Motor neuron (in vitro differentiated cells): ENCODE results near the gene RAPGEF1. TPM values are rescaled to one million over a fixed set of nuclear protein-coding genes. Genes with fewer than 3 reads are reported as not detected.

Experiments used
- ATAC-seq, 8 experiments: fragments of 200-7000 bp; cut with Tn5 transposase; replicated peaks in 6 of 8; 2 replicates each; pipeline ENCODE4 v1.8.0; 2021; ENCODE audit warnings: mild to moderate bottlenecking in 8 of 8, moderate library complexity in 8 of 8
- H3K27ac ChIP-seq, 2 donors: fragments of 250-450 bp; sonication (Bioruptor Pico); 2 replicates each; pipeline ENCODE4 v1.9.0; 2021; ENCODE audit warnings: antibody characterized with exemption in 2 of 2, mild to moderate bottlenecking in 2 of 2, moderate library complexity in 1 of 2
- H3K4me1 ChIP-seq, 2 donors: fragments of 250-450 bp; sonication (Bioruptor Pico); replicated peaks in 1 of 2; 2 replicates each; pipeline ENCODE4 v1.6.1; 2021; ENCODE audit warnings: antibody characterized with exemption in 2 of 2, mild to moderate bottlenecking in 2 of 2, moderate library complexity in 1 of 2
- H3K4me3 ChIP-seq, 5 donors: fragments of 250-450 bp; sonication (Bioruptor Pico); 2 replicates each; pipeline ENCODE4 v1.9.0; 2021; ENCODE audit warnings: antibody characterized with exemption in 5 of 5, mild to moderate bottlenecking in 5 of 5, moderate library complexity in 4 of 5
- WGBS, 10 experiments: fragments of 450-650 bp; shearing (Covaris generic); methylation state at CpG; one replicate each; pipeline ENCODE4 v1.0.0; 2022; 5-methylcytosine and 5-hydroxymethylcytosine counted together
- in situ Hi-C, 9 experiments: fragments of 400-800 bp; cut with MboI; loops; one replicate each; pipeline ENCODE4 v1.15.0; 2021; ENCODE audit warnings: low sequenced_read_pairs in 9 of 9, low pct_unique_long_range_greater_than_20kb in 2 of 9; ENCODE audit not compliant: unreplicated experiment in 9 of 9
- total RNA-seq, 8 experiments: library from RNA; unstranded; fragments of 300-600 nt; gene quantifications; 2 replicates each; pipeline versions ENCODE4 v1.2.3 to v1.2.4, GENCODE V29; 2022

RAPGEF1 gene
- total RNA-seq, 8 experiments from 2014 or later = 15.4 to 42.0 (median 24.9) TPM

DNA sequence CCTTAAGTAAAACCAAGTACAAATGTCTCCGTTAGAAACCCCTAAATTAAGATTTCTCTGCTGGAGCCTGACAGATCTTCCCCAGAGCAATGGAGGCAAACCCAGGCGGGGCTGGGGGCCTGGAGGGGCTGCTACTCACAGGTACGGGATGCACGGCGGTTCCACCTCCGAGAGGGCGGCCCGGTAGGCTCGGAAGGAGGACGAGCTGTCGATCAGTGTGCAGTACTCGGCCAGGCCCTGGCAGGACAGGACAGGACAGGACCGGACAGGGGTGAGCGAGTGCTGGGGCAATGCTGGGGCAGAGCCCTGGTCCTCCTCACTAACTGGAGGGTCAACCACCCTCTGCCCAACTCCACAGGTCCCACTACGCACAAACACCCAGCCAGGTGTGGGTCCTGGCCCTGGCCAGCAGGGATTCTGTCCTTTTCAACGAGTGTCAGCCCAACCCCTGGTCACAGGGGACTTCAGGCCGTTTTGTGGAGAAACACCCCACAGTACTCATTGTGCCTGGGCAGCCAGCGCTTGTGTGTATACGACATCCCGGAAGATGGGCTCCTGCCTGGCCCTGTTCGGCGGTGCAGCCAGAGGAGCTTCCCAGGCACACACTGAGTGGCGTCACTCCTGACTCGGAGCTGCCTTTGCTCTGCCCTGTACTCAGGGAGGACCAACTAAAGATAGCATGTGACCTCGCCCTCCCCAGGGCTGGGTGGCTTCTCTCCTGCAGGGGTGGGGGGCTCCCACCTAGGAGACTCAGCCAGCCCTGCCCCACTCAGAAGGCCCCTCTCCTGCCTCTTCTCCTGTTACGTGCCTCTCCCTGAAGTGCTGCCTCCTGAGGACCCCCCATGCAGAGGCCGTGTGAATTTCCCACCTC is 157.2 kb downstream of the RAPGEF1 start:
- Histone ChIP-seq H3K4me1 (no peaks in the 10 kb centered on the region), H3K27ac (no peak overlapping the region), H3K4me3 (no peak overlapping the region)
- ATAC-seq = peak in 2 of 8 experiments; percentile 16 to 78
- 48 to 100% (median 72%) methylated on average over 1 to 10 of the region's 27 CpGs; no CpG with 5 or more reads in 6 of the 10 experiments for WGBS, 10 experiments
- in situ Hi-C loops = loop anchor here in 3 of 9 experiments (25.0 kb wide), 1 partner anchor 155 kb away; the partner anchor contains the start of gene RAPGEF1 (in 3 of the 3)

DNA sequence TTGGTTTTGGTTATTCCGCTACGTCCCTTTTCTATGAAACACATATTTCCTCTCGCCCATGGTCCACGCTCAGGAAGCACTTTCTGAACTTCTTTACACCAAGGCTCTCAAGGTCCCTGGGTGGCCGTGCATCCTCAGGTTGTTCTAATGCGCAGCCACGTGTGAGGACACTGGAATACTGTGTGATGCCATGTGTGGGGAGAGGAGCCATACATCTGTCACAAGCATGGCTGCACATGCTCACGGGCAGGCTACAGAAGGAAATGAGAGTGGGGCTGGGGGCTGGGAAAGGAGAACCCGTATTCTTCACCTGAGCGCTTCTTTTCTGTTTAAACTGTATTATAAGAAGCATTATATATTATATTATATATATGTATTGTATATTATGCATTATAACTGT is 157.8 kb downstream of the RAPGEF1 start:
- ATAC-seq = no peak
- no peak overlapping the region for H3K27ac ChIP-seq
- in situ Hi-C loops = loop anchor here in 3 of 9 experiments (25.0 kb wide), 1 partner anchor 155 kb away; the partner anchor contains the start of gene RAPGEF1 (in 3 of the 3)
- no peak overlapping the region for H3K4me3 ChIP-seq
- no peaks in the 10 kb centered on the region for H3K4me1 ChIP-seq
- WGBS, 10 experiments = 80 to 100% (median 94%) methylated on average over 1 to 8 of the region's 10 CpGs; no CpG with 5 or more reads in 4 of the 10 experiments

DNA sequence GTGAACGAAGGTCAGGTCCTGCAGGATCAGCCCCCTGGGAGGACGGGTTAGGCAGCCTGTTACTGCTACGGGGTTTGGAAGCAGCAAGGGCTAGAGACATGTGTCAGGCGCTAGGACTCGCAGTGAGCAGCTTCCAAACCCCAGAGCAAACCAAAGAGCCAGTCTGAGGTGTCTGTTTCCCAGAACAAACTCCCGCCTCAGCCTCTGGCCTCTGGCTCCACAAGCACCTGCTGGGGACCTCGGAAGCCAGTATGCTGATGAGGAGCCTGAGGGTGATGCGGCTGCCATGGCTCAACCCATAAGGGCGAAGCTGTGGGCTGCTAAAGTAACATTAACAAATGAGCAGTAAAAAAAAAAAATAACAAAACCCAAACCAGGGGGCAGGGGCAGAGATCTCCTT is 159.5 kb downstream of the RAPGEF1 start:
- WGBS, 10 experiments = 90 to 100% (median 95%) methylated on average over 1 to 8 of the region's 9 CpGs; no CpG with 5 or more reads in 5 of the 10 experiments
- no peaks in the 10 kb centered on the region for H3K4me1 ChIP-seq
- no peak for ATAC-seq
- H3K27ac ChIP-seq = no peak overlapping the region
- in situ Hi-C loops = loop anchor here in 3 of 9 experiments (25.0 kb wide), 1 partner anchor 157 kb away; the partner anchor contains the start of gene RAPGEF1 (in 3 of the 3)
- H3K4me3 ChIP-seq = no peak overlapping the region

DNA sequence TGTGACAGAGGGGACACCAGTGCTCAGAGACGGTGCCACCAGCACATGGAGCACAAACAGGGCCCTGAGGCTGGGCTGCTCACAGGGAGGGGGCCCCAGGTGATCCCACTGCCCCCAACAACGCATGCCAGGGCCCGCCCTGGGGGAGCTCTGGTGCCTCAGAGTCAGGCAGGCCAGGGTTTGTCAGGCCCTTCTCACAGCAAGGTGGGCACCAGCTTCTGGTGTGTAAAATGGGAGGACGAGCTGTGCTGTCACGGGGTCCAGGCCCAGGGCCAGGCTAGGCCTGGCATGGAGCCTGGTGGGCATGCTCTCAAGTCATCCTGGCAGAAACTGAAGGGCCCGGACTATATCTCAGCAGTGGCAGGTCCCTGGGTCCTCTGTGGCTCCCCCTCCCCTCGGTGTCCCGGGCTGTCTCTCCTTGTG is 160.1 kb downstream of the RAPGEF1 start:
- H3K4me1 ChIP-seq = no peaks in the 10 kb centered on the region
- no peak overlapping the region for H3K4me3 ChIP-seq
- no peak for ATAC-seq
- in situ Hi-C loops = loop anchor here in 3 of 9 experiments (25.0 kb wide), 1 partner anchor 158 kb away; the partner anchor contains the start of gene RAPGEF1 (in 3 of the 3)
- WGBS, 10 experiments = 60 to 100% methylated on average over 1 to 3 of the region's 8 CpGs; no CpG with 5 or more reads in 8 of the 10 experiments
- H3K27ac ChIP-seq = no peak overlapping the region

DNA sequence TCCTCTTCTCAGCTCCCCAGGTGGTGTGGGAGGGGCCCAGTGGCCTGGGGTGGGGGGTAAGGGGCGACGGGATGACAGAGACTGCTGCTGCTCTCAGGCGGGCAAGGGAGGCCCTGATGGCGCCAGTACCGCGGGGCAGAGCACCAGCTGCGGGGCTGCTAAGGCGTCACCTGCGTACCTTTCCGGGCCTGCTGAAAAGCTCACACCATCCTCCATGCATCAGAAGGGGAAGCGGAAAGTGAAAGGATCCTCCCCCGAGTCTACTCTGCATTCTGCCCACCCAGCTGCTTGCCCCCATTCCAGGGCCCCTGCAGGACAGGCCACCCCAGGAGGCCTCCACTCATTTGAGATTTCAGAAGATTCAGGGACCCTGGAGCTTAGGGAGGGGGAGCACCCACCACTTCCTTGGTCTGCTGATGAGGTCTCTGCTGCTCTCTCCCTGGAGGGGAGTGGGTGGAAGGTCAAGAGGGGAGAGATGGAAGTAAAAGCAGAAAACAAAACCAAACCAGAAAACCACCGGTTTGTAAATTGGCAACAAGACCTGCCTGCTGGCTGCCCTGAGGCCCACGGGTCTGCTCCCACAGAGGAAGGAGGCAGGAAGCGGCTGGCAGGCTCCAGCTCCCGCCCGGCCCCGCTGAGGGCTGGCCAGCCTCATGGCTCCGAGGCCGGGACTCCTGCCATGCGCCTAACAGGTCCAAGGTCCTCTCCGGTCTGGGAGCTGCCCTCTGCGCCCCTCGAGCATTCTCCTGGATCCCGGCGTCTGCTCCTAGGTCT is 161.0 kb downstream of the RAPGEF1 start:
- Histone ChIP-seq H3K27ac (no peak overlapping the region), H3K4me3 (no peak overlapping the region), H3K4me1 (no peaks in the 10 kb centered on the region)
- WGBS, 10 experiments = 60 to 100% (median 90%) methylated on average over 1 to 8 of the region's 26 CpGs; no CpG with 5 or more reads in 4 of the 10 experiments
- ATAC-seq = no peak
- in situ Hi-C loops = loop anchor here in 3 of 9 experiments (25.0 kb wide), 1 partner anchor 158 kb away; the partner anchor contains the start of gene RAPGEF1 (in 3 of the 3)

DNA sequence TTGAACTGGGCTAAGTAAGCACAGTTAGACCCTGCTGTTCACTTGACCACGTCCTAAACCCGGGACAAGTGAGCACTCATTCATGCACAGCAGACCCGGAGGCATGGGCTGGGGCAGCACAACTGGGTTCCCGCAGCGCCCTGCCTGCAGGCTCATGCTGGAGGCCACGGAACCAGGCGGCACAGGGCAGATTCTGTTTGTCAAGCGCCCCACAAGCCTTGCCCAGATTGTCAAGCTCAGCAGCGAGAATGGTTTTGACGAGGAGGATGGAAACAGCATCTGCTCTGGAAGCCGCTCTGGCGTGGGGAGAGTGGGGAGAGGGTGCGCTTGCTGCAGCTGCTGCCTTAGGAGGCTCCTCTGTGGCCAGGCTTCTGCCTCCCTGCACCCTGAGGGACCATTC is 161.9 kb downstream of the RAPGEF1 start:
- H3K4me1 ChIP-seq = no peaks in the 10 kb centered on the region
- ATAC-seq = peak in 3 of 8 experiments; percentile 11 to 32 (median 18)
- H3K4me3 ChIP-seq = no peak overlapping the region
- WGBS, 10 experiments = 20 to 87% (median 70%) methylated on average over 1 to 5 of the region's 13 CpGs; no CpG with 5 or more reads in 5 of the 10 experiments
- no peak overlapping the region for H3K27ac ChIP-seq
- in situ Hi-C loops = loop anchor here in 3 of 9 experiments (25.0 kb wide), 1 partner anchor 159 kb away; the partner anchor contains the start of gene RAPGEF1 (in 3 of the 3)

DNA sequence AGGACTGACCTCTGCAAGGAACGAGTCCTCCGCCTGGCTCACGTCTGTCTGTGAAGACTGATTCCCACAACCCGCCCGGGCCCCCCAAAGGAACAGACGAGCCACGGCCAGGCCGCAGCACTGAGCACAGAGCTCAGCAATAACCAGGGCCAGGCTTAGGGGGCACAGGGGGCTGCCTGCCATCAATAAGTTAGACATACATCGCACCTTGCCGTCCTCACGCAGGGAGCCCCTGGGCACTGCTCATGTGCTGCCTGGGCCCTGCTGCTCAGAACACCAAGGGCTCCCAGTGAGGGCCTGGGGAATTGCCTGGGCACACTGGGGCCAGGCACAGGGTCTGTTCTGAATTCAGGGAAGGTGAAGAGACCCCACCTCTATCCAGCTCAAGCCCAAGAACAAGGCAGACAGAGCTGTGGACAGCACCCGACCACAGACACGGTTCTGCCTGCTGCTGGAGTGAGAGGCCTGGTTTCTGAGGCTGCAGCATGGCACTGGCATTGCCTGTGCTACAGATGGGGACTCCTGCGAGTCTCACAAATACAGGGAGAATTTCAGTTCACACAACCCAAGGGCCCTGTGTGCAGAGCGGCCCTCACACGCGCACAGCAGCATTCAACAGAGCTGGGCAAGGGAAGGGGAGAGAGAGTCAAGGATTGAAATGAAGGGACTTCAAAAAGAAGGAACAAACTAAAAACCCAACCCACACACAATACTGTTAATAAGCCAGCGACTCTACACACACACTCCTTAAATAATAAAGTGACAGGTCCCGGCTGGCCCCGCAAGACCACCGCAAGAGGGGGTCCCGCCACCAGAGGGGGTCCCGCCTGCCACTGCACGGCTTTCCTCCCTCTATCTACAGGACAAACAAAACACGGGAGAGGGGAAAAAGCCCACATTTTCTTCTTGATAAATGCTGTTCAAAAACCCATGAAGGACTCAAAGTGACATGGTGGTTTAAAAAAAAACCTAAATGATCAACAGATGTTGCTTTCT is 162.6 kb downstream of the RAPGEF1 start:
- in situ Hi-C loops = loop anchor here in 3 of 9 experiments (25.0 kb wide), 1 partner anchor 160 kb away; the partner anchor contains the start of gene RAPGEF1 (in 3 of the 3)
- no peak overlapping the region for H3K27ac ChIP-seq
- 0 to 100% (median 85%) methylated on average over 1 to 7 of the region's 25 CpGs; no CpG with 5 or more reads in 3 of the 10 experiments for WGBS, 10 experiments
- peak in 2 of 8 experiments; percentile 11 to 18 for ATAC-seq
- no peak overlapping the region for H3K4me3 ChIP-seq
- H3K4me1 ChIP-seq = no peaks in the 10 kb centered on the region

DNA sequence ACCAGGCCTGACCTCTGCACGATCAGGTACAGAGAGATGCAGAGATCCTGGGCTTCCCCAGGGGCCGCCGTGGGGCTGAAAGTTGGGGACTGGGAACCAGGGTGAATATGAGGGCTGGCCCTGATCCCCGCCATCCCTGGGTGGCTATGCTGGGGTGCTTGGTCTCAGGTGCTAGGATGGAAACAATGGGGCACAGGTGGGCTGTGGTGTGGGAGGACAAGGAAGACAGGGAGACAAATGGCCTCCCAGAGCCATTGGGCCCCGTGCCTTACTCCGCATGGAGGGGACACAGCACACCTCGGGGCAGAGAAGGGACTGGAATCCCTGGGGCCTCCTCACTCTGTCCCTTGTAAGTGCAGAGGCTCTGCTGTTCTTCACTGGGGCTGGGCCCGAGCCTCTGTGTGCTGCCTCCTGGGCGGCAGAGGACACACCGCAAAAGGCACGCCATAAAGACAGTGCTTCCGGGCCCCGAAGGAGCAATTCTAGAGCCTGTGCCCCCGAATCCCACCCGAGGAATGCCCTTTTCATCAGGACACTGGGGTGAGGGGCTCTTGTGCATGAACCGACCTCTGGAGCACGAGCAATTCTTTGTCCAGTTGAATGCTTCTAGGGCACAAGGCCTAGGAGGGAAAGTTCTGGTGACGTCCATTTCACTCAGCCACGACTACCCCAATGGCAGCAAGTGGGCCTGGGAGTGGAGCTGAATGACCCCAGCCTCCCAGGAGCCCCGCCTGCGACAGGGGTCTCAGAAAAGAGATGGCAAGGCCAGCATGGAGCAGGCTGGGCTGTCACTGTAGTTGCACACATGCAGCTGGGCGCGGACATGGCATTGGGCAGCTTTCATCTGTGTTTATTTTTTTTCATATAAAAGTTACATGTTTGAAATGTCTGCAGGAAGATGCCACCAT is 163.7 kb downstream of the RAPGEF1 start:
- 79 to 100% (median 89%) methylated on average over 1 to 9 of the region's 23 CpGs; no CpG with 5 or more reads in 3 of the 10 experiments for WGBS, 10 experiments
- H3K4me1 ChIP-seq = no peaks in the 10 kb centered on the region
- no peak overlapping the region for H3K27ac ChIP-seq
- ATAC-seq = no peak
- in situ Hi-C loops = loop anchor here in 3 of 9 experiments (25.0 kb wide), 1 partner anchor 161 kb away; the partner anchor contains the start of gene RAPGEF1 (in 3 of the 3)
- H3K4me3 ChIP-seq = no peak overlapping the region

DNA sequence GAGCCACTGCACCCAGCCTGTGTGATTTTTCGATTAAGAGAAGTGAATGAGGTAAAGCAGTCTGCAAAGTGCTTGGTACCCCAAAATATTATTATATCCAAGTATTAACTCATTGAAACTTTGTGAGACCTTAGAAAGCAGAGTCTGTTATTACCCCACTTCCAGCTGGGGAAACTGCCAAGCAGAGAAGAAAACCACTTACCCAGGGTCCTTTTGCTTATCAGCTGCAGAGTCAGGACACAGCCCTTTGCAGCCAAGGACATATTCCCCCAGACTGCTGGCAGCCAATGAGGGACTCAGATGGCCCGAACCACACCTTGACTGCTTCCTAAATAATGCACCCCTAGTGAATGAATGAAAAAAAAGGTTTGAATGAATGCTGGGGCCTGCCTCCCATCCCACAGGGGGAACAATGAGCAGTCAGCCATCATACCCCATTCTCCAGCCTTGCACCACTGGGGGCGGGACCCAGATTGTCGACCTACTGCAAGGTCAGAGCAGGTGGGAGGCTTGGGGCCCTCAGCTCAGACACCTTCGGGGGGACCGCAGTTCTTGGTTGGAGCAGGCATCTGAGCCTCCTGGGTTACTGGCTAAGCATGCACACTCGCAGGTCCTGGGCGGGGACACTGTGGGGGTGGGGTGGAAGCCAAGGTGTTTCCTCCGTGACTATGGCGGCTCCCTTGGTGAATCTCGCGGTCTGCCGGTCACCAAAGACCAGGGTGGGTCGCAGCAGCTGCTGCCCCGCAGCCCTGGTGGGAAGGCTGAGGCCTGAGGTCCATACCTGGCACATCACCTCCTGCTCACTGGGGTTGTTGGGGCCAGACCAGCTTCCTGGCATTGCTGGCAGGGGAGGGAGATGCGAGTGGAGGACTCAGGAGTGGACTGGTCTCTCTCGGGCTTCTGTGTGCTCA is 164.9 kb downstream of the RAPGEF1 start:
- ATAC-seq = no peak
- Histone ChIP-seq H3K4me1 (no peaks in the 10 kb centered on the region), H3K27ac (no peak overlapping the region), H3K4me3 (no peak overlapping the region)
- WGBS, 10 experiments = 83 to 100% (median 100%) methylated on average over 1 to 3 of the region's 17 CpGs; no CpG with 5 or more reads in 2 of the 10 experiments
- in situ Hi-C loops = loop anchor here in 3 of 9 experiments (25.0 kb wide), 1 partner anchor 162 kb away; the partner anchor contains the start of gene RAPGEF1 (in 3 of the 3)

DNA sequence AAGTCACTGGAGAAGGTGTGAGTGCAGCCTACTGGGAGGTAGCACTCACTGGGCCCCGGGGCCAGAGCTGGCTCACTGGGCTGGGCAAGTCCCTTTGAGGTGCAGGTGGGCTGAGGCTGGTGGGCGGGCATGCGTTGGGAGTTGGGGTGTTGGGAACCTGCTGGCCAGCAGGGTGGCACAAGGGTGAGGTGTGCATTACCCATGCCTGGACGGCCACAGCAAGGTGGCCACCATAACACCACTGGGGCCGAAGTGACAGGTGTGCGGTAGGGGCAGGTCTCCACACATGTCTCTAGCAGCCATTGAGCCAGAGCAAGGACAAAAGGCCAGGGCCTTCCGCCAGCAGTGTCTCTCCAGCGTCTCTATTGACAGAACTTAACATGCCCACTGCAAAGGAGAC is 172.0 kb downstream of the RAPGEF1 start:
- Histone ChIP-seq H3K27ac (no peak overlapping the region), H3K4me1 (no peaks in the 10 kb centered on the region), H3K4me3 (no peak overlapping the region)
- in situ Hi-C loops = no loop called here
- 61 to 93% (median 88%) methylated on average over 2 to 5 of the region's 8 CpGs; no CpG with 5 or more reads in 6 of the 10 experiments for WGBS, 10 experiments
- ATAC-seq = no peak
